HG03280 (cell line): Measurements from ENCODE around the gene CUBN.
"Not testable (repeated sequence)": the region's sequence is repeated elsewhere in the genome, so short reads cannot be mapped to it uniquely, and the experiment has no call there.

ENCODE experiments used
- ATAC-seq: cut with Tn5 transposase; IDR thresholded peaks from one replicate; pipeline ENCODE4 v1.9.1; 2021; ENCODE audit warnings: mild to moderate bottlenecking, moderate library complexity; ENCODE audit not compliant: unreplicated experiment

CUBN gene

DNA sequence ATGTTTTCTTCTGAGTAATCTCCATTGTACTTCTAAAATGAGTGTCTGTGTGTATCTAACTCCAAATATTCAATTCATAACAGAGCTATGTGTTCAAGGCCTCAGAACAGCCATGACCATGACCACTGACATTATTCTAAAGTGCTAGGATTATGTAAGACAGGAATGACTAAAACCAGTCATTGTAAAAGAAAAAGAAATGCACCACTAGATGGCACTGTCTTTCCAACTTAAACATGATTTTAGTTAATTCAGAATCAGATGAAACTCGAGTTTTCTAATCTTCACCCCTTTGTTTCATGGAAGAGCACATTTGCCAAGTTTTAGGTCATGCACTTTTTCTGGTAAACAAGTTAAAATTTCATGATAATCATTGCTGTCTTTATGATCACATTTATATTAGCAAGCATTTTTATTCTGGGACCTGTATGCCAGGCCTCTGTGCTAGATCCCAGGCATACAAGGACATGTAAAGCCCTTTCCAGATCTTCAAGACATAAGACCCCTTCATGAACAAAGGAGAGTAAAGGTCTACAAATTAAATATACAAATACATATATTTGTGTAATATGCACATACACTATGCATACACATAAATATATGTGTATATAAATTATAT is 286.2 kb downstream of the CUBN start:
- ATAC-seq: no peak

GRCh38 chr10:16835228-16835627 is 294.4 kb downstream of the CUBN start:
- no peak for ATAC-seq

- no peak for ATAC-seq
Measured at GRCh38 chr10:16832351-16833080, 297.1 kb downstream of the CUBN start.

DNA sequence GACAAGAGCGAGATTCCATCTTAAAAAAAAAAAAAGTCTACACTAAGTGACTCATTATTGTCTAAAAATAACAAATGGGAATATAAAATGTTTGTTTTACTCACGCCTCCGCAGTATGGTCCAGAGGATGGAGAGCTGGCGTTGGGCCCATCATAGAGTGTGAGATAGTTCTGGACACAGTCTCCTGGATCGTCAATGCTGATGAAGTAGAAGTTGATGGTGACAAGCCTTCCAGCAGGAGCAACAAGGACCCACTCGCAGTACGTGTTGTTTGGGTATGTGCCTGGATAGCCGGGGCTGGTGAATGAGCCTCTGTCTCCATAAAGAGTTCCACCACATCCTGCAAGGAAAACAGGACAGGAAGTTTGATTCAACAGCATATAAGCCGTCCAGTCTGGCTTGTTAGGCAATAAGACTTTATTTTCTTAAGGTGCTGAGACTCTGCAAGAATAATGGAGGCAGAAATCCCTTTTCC is 300.9 kb downstream of the CUBN start:
- ATAC-seq: no peak

- peak; percentile 78 for ATAC-seq
Measured at GRCh38 chr10:16828114-16828568, 301.5 kb downstream of the CUBN start.

DNA sequence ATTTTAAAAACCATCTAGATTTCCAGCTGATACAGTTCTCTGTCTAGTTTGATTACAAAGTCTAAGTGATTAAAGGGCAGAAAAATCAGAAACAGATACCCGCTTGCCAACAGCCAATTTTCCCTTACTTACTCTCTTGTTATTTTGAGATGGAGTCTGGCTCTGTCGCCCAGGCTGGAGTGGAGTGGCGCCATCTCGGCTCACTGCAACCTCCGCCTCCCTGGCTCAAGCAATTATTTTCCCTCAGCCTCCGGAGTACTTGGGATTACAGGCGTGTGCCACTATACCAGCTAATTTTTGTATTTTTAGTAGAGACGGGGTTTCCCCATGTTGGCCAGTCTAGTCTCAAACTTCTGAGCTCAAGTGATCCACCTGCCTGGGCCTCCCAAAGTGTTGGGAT is 302.1 kb downstream of the CUBN start:
- not testable (repeated sequence) for ATAC-seq

- no peak for ATAC-seq
Measured at GRCh38 chr10:16822726-16823360, 306.8 kb downstream of the CUBN start.

GRCh38 chr10:16822027-16822426 is 307.6 kb downstream of the CUBN start:
- no peak for ATAC-seq

DNA sequence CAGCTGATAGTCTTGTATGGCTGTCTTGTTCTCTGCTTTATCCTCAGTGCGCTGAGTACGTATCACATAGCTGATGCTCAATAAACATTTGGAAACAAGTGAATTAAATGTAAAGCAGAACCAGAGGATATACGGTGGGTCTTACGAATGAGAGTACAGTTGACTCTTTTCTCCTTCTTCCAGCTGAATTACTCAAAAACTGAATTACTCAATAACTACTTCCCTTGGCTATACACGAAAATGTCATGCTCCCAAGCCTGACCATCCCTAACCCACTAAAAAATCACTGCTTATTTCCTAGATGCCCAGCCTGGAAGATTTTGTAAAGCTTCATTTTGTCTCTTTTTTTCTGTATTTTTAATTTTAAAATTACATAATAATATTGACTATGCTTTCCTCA is 309.2 kb downstream of the CUBN start:
- no peak for ATAC-seq

DNA sequence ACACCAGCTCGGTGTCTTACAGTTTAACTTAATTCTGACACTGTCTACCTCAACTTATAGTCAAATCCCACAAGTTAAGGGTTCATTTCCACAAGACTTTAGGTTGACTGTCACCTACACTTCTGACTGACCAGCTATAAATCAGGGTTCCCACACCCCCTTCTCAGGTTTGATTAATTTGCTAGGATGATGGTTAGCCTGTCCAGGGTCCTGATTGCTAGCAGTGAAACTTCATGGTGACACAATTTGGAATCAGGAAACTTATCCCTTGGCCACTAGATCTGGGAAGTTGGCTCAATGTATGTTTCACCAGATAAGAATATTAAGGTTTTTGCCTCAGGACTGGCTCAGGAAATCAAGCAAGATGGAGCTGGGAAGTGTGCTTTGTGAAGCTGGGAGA is 309.6 kb downstream of the CUBN start:
- no peak for ATAC-seq

GRCh38 chr10:16819436-16819835 is 310.2 kb downstream of the CUBN start:
- no peak for ATAC-seq

- no peak for ATAC-seq
Measured at GRCh38 chr10:16819026-16819425, 310.6 kb downstream of the CUBN start.

- ATAC-seq: peak; percentile 99
Measured at GRCh38 chr10:16817125-16818019, 312.2 kb downstream of the CUBN start, which contains the start of gene RSU1. Gene RSU1, minus strand, starts transcription at chr10:16817424. Its CDS starts 343 bp downstream, at chr10:16817081.

DNA sequence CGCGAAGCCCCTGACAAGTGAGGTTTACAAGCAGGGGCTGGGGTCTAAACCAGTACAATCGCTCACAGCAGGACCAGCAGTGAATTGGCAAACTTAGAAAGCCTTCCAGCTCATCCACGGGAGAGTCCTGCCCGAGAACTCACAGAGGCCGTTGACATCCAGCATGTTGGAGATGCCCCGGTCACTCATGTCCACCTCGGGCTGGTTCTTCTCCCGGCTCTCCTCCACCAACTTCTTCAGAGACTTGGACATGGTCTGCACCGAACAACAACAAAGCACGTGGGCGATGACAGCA is 312.8 kb downstream of the CUBN start:
- ATAC-seq: no peak

- ATAC-seq: no peak
Measured at GRCh38 chr10:16816171-16816570, 313.4 kb downstream of the CUBN start.

GRCh38 chr10:16814012-16814411 is 315.6 kb downstream of the CUBN start:
- no peak for ATAC-seq

DNA sequence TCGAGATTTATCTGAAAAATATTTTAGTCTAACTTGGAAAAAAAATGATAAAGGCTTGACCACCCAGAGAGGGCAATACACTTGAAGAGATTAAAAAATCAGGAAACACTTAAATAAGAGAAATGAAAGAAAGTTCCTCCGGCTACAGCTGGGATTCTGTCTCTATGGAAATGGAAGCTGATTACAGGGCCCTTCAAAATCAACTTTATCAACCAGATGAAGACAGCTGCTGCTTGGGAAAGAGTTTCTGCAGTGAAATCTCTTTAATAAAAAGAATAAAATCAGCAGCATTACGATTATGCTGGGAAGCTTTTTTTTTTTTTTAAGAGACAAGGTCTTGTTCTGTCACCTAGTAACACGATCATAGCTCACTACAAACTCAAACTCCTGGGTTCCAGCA is 316.9 kb downstream of the CUBN start:
- no peak for ATAC-seq

- no peak for ATAC-seq
Measured at GRCh38 chr10:16811765-16812164, 317.8 kb downstream of the CUBN start.

- no peak for ATAC-seq
Measured at GRCh38 chr10:16811292-16811691, 318.3 kb downstream of the CUBN start.

GRCh38 chr10:16809074-16809718 is 320.4 kb downstream of the CUBN start:
- peak; percentile 91 for ATAC-seq

DNA sequence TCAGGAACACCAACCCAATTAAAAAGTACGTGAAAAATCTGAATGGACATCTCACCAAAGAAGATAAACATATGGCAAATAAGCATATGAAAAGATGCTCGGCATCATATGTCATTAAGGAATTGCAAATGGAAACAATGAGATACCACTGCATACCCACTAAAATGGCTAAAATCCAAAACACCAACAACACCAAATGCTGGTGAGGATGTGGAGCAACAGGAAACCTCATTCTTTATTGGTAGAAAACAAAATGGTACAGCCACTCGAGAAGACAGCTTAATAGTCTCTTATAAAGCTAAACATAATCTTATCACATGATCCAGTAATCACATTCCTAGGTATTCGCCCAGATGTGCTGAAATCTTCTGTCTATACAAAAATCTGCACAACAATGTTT is 325.5 kb downstream of the CUBN start:
- ATAC-seq: no peak
